Measurements from ENCODE around the gene ANKS1B. TPM values are rescaled to one million over a fixed set of nuclear protein-coding genes. Genes with fewer than 3 reads are reported as not detected.

The ANKS1B gene
- total RNA-seq, 1 donor from 2014 or later: 5.6 TPM

- Mint-ChIP-seq H3K9me3 (peaks cover 9% of the 10 kb centered on the region), H3K36me3 (ENCODE audit: low read depth) (no peaks in the 10 kb centered on the region), H3K27me3 (ENCODE audit: low read depth) (no peaks in the 10 kb centered on the region), H3K27ac (ENCODE audit: unreplicated experiment) (no peak overlapping the region), H3K4me3 (no peak overlapping the region), H3K4me1 (peaks cover 6% of the 10 kb centered on the region)
- no peak for TF ChIP-seq CTCF (conservative IDR thresholded peaks at IDR 0.05)
- DNase-seq (ENCODE audit: low read depth, low spot score): no peak
Observed at GRCh38 chr12:99495799-99496198, 488.9 kb downstream of the ANKS1B start.

DNA sequence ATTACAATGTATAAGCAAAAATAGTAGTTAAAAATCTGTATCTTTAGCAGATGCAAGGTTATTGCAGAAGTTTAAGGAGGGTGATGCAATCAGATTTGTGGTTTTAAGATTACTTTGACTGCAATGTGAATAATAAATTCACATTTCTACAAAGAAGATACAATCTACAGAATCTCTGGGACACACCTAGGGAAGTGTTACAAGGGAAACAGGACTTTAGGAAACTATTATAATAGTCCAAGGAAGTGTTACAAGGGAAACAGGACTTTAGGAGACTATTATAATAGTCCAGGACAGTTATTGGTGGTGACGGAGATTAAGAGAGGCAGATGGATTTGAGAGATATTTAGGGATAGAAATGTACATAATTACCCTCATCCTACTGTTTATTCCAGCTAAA is 491.5 kb downstream of the ANKS1B start:
- Mint-ChIP-seq H3K4me3 (no peak overlapping the region), H3K9me3 (peaks cover 9% of the 10 kb centered on the region), H3K4me1 (peaks cover 5% of the 10 kb centered on the region), H3K36me3 (ENCODE audit: low read depth) (no peaks in the 10 kb centered on the region), H3K27ac (ENCODE audit: unreplicated experiment) (no peak overlapping the region), H3K27me3 (ENCODE audit: low read depth) (no peaks in the 10 kb centered on the region)
- no peak for DNase-seq (ENCODE audit: low read depth, low spot score)
- no peak for TF ChIP-seq CTCF (conservative IDR thresholded peaks at IDR 0.05)

- Mint-ChIP-seq H3K9me3 (peaks cover 11% of the 10 kb centered on the region), H3K36me3 (ENCODE audit: low read depth) (peaks cover 3% of the 10 kb centered on the region), H3K4me1 (no peaks in the 10 kb centered on the region), H3K27ac (ENCODE audit: unreplicated experiment) (no peak overlapping the region), H3K27me3 (ENCODE audit: low read depth) (no peaks in the 10 kb centered on the region), H3K4me3 (no peak overlapping the region)
- no peak for DNase-seq (ENCODE audit: low read depth, low spot score)
- TF ChIP-seq CTCF (conservative IDR thresholded peaks at IDR 0.05): no peak
Observed at GRCh38 chr12:99486277-99486676, 498.5 kb downstream of the ANKS1B start.

DNA sequence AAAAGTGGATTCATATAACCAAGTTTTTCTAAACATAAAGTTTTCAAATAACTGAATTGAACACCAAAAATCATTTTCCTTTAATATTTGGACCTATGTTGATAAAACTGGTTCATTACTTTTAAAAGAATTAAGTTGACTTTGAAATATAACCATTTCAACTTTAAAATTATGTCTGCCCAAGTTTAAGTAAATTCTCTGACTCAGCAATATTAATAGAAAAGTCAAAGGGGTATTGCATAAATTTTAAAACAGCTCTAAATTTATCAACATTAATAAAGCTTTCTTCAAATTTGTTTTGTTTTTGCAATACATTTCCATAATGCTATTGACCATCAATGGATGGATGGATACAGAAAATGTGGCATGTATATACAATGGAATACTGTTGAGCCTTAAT is 505.6 kb downstream of the ANKS1B start:
- TF ChIP-seq CTCF (conservative IDR thresholded peaks at IDR 0.05): no peak
- H3K4me3 Mint-ChIP-seq: no peak overlapping the region
- H3K36me3 Mint-ChIP-seq (ENCODE audit: low read depth): peaks cover 3% of the 10 kb centered on the region
- H3K9me3 Mint-ChIP-seq: peaks cover 7% of the 10 kb centered on the region
- H3K27me3 Mint-ChIP-seq (ENCODE audit: low read depth): no peaks in the 10 kb centered on the region
- no peak overlapping the region for H3K27ac Mint-ChIP-seq (ENCODE audit: unreplicated experiment)
- peaks cover 6% of the 10 kb centered on the region for H3K4me1 Mint-ChIP-seq
- no peak for DNase-seq (ENCODE audit: low read depth, low spot score)

DNA sequence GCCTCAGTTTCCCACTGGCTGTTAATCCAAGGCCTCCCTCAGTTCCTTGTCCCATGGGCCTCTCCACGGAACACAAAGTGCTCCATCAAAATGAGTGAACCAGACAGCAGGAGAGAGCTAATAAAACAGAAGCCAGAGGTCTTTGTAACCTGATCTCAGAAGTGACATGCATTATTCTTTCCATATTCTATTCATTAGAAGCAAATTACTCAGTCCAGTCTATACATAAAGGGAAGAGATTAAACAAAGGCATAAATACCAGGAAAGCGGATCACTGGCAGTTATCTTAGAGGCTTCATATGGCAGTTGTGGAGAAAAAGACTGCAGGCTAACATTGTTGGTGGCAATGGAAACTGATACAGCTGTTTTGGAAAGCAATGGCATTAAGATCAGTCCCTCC is 507.8 kb downstream of the ANKS1B start:
- Mint-ChIP-seq H3K27me3 (ENCODE audit: low read depth) (no peaks in the 10 kb centered on the region), H3K36me3 (ENCODE audit: low read depth) (peaks cover 3% of the 10 kb centered on the region), H3K9me3 (peaks cover 3% of the 10 kb centered on the region), H3K4me1 (peaks cover 6% of the 10 kb centered on the region), H3K4me3 (no peak overlapping the region), H3K27ac (ENCODE audit: unreplicated experiment) (no peak overlapping the region)
- no peak for TF ChIP-seq CTCF (conservative IDR thresholded peaks at IDR 0.05)
- DNase-seq (ENCODE audit: low read depth, low spot score): no peak
